Thyroid gland (tissue), 4 donors: ENCODE data around the gene CST11.
"Not testable (repeated sequence)": the region's sequence is repeated elsewhere in the genome, so short reads cannot be mapped to it uniquely, and the experiment has no call there.

Experiments
- POLR2A ChIP-seq, 2 donors: fragments of 450-650 bp; IDR thresholded peaks; one replicate each; pipeline ENCODE4 v1.6.1; 2017; ENCODE audit warnings: antibody characterized with exemption in 2 of 2, mild to moderate bottlenecking in 2 of 2, moderate library complexity in 1 of 2
- TF ChIP-seq, protein P1 (sequence below), 6 experiments: fragments of 200-600 bp in 3 of 6; fragments of 450-650 bp in 3 of 6; sonication (generic) in 3 of 6; IDR thresholded peaks; one replicate each; pipeline ENCODE4 v1.5.1; 2016 to 2019; ENCODE audit warnings: antibody characterized with exemption in 6 of 6, mild to moderate bottlenecking in 2 of 6, inconsistent platforms in 1 of 6, moderate library complexity in 1 of 6

DNA sequence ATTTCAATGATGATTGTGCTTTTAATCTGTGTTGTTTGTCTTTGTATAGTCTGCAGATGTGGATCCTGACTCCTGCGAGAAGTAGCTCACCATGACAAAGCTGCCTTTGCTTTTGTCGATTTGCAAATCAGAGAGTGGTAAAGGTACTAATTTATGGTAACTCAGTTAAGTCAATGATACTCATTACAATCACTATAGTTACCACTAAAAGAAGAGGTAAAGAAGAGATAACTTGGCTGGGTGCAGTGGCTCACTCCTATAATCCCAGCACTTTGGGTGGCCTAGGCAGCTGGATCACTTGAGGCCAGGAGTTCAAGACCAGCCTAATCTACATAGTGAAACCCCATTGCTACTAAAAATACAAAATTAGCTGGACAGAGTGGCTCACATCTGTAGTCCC, 20.6 kb upstream of the CST11 start:
- TF ChIP-seq, protein P1, sequence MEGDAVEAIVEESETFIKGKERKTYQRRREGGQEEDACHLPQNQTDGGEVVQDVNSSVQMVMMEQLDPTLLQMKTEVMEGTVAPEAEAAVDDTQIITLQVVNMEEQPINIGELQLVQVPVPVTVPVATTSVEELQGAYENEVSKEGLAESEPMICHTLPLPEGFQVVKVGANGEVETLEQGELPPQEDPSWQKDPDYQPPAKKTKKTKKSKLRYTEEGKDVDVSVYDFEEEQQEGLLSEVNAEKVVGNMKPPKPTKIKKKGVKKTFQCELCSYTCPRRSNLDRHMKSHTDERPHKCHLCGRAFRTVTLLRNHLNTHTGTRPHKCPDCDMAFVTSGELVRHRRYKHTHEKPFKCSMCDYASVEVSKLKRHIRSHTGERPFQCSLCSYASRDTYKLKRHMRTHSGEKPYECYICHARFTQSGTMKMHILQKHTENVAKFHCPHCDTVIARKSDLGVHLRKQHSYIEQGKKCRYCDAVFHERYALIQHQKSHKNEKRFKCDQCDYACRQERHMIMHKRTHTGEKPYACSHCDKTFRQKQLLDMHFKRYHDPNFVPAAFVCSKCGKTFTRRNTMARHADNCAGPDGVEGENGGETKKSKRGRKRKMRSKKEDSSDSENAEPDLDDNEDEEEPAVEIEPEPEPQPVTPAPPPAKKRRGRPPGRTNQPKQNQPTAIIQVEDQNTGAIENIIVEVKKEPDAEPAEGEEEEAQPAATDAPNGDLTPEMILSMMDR (IDR thresholded peaks at IDR 0.05) = not testable (repeated sequence)
- not testable (repeated sequence) for TF ChIP-seq POLR2A (IDR thresholded peaks at IDR 0.05)
